Melanocyte of skin (primary cell): ENCODE data around the gene CNIH4. TPM values are rescaled to one million over a fixed set of nuclear protein-coding genes. Genes with fewer than 3 reads are reported as not detected.

ENCODE experiments used
- small RNA-seq, 2 donors: library from RNA; depleted of rRNA; stranded (forward); fragments of <200 nt; gene quantifications; one replicate each; pipeline ENCODE3, GENCODE V24; 2012
- total RNA-seq, 2 donors: library from RNA; depleted of rRNA; stranded (reverse); fragments of >200 nt; gene quantifications; 2 replicates each; pipeline ENCODE4 v1.2.3, GENCODE V29; 2012

The CNIH4 gene
- total RNA-seq: 10 to 100 TPM; 44.4 to 87.6 TPM

DNA sequence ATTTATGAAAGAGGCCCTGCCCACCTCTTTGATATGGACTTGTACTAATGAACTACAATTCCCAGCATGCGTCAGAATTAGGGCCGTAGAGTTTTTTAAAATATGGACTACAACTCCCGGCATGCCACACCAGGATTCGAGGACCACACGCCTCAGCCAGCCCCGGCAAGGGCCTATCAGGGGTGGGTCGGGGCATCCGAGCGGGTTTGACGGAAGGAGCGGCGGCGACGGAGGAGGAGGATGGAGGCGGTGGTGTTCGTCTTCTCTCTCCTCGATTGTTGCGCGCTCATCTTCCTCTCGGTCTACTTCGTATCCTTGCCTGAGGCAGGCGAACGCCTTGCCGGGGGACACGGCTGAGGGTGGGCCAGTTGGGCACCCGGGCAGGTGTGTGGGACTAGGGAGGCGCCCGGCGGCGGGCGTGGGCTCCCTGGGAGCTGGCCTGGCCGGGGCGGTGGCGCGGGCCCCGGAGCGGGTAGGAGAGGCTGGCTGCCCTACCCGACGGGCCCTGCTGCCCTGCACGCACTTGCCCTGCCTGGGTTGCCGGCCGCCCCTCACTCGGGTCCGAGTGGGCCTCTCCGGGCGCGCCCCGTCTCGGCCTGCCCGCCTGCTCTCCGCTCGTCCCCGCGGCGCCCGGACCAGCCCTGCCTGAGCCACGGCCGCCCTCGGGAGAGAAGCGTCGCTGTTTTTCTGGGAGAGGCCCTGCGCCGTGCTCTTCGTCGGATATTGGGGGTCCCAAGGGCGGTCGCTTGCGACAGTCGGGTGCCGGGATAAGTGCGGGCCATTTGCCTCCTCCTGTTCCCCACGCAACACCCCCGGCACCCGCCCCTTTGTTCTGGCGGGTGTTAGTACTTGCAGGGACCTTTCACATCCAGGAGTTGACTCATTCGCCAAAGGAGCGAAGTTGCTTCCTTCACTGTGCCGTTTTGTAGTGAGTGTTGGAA, at the start of gene CNIH4:
TSS of gene CNIH4 (plus strand) at position 195 of the 941 bp plus-strand sequence. CDS start at position 241, 46 bp downstream.

DNA sequence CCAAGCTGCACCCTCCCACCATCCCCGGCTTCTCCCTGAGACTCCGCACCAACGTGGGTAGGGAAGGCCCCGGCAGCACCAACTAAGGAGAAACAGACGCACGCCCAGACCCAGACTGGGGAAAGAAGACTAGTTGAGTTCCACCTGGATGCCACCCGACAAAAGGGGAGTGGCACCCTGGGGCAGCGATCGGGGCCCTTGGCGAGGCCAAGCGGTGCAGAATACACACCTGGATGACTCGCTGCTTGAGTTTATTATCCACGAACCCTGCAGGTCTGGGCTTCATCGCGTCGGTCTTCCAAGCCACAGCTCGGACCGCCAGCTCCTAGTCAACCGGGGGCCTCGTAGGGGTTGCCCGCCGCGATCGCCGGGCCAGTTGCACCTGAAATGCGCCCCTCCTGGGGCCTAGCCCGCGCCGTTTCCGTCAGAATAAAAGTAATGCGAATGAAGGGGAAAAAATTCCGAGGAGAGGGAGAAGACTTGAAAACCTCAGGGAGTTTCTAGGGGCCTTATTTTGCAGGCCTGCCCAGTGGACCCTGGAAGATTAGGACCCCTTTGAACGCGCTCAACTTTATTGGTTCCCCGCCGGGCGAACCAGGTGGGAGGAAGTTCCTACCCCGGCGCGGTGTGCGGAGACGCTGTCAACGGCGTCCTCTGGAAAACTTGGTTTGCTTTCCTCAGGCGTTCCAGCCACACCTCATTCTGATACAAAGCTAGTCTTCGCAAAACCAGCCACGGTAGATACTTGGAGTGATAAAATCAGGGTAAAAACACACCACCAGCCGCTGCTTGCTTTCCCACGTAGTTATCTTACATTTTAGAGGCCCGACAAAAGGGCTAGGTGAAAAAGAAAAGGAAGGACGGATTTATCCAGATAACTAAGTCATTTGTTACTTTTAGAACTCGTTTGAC, 26.6 kb upstream of the CNIH4 start, which contains the start of gene NVL:
TSS of gene NVL (minus strand) at position 331 of the 912 bp plus-strand sequence. CDS start at position 286, 45 bp downstream.

Small RNAs within 50 kb of the gene (small RNA-seq; reads per million reads assigned to genes)
- gene MIR4742: 29.4 to 34.5 reads per million in 2 donors

Other genes starting within 250 kb of the CNIH4 start
- 10 to 100 TPM; 30.6 to 35.3 TPM for gene FBXO28, start 242.8 kb upstream of the CNIH4 start, total RNA-seq
- 10 to 100 TPM; 84.0 to 99.6 TPM for gene DEGS1, start 173.6 kb upstream of the CNIH4 start, total RNA-seq
- 10 to 100 TPM; 18.6 to 31.6 TPM for gene NVL, start 26.7 kb upstream of the CNIH4 start, total RNA-seq
- 10 to 100 TPM; 46.8 to 64.6 TPM for gene WDR26, start 77.9 kb downstream of the CNIH4 start, total RNA-seq